GM19099 (cell line): ENCODE data around the gene TMEM175.

Source experiments
- POLR2A ChIP-seq: IDR thresholded peaks from 3 replicates; pipeline ENCODE4 v1.6.1; 2011; ENCODE audit warnings: low read depth; ENCODE audit not compliant: insufficient read length; ENCODE audit errors: extremely low read depth

TMEM175 gene

DNA sequence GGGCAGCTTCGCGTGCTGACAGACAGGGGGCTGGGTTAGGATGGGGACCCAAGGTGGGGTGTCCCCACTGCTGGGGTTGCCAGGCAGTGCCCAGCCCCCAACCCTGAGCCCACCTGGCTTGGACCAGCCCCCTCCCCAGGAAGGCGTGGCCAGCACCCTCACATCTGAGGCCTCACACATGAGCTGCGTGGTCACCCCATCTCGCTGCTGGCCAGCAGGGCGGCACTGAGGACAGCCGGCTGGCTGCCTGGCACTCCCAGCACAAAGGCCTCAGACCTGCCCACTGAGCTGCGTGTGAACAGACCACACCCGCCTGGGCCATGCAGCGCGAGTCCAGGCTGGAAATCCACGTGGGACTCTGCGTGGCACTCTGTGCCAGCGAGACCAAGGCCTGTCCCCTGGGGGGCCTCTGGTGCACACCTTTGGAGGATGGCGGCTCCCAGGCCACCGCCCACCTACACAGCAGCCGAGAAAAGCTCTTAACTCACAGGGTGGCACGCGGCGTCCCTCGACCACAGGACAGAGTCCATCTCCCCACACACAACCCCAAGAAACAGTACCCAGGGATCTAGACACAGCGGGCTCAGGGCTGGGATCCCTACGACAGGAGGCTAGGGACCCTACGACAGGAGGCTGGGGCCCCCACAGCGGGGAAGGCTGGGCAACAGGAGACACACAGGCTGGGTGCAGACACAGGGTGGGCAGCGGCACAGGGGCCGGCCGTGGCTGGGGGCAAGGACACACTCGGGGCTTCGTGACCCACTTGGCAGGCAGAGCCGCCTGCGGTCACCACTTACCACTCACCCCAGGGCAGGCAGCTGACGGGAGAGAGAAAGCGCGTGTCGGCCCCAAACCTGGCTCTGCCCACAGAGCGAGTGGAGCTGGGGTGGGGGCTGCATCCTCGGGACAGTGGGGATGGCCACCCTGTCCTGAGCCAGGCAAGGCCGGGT, 31.3 kb downstream of the TMEM175 start:
- TF ChIP-seq POLR2A, result no peak

DNA sequence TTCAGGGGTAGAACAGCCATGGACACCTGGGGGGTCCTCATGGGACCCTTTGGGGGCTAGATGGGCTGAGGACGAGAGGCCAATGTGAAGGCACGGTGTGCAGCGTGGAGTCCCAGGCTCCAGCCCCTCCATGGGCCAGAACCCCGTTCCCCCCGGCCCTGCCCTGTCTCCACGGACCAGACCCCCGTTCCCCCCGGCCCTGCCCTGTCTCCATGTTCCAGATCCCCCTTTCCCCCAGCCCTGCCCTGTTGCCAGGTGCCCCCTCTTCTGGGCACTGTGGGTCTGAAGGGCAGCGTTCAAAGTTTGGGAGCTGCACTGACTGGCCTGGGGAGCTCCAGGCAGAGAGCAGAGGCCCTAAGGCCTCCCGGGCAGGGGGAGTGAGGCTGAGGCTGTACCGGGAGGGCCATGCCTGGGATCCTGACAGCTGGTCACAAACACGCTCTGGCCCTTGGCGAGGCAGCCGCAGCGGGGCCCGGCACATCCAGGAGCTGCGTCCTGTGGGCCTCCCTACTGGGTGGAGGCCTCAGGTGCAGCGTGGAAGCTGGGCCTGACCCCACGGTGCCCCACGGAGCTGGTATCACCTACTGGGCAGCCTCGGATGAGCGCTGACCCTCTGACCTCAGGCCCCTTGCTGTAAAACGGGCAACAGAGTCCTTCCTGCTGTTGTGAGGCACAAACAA, 32.2 kb downstream of the TMEM175 start:
- no peak for TF ChIP-seq POLR2A

DNA sequence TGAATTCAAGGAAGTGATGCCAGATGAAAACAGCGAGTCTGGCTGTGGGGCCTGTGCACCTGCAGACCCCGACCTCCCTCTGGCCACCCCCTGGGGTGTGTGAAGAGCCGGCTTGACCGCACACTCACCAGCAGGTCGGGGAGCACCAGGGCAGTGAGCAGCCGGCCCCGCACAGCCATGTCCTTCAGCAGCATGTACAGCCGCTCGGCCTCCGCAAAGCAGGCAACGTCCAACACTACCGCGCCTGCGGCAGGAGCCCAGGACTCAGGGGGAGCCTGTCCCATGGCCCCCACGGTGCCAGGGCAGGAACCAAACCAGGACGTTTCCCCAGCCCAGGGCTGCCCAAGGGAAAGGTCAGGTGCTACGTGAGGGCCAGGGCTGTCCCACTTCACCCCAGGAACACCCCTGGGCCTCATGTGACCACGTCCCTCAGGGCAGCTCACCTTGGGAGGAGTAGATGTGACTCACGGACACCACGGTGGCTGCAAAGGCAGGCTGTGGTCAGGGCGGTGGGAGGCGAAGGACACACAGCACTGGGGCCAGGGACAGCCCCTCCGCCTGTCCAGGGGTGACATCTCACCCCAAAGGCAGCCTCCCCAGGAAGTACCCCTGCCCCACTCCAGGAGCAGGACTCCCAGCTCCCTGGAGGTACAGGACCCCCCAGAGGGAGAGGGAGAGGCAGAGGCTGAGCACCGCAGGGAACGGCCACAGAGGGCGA, 32.9 kb downstream of the TMEM175 start:
- no peak for TF ChIP-seq POLR2A

DNA sequence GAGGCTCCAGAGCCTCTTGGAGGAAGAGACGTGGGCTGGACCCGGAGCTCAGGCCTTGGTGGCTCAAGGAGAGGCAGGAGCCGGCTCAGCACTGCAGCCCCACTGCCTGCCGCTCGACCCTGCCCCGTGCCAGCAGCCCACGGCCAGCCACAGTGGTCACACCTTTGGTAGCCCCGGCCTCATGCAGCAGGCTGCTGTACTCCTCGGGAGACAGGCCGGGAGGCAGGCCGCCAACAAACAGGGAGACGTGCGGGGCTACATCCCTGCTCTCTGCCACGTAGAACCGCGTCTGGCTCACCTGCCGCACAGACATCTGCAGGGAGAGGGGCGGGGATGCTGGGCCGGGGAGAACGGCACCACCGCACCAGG, 33.5 kb downstream of the TMEM175 start:
- TF ChIP-seq POLR2A, result no peak

GRCh38 chr4:966266-967112, 34.2 kb downstream of the TMEM175 start:
- TF ChIP-seq POLR2A, result no peak

DNA sequence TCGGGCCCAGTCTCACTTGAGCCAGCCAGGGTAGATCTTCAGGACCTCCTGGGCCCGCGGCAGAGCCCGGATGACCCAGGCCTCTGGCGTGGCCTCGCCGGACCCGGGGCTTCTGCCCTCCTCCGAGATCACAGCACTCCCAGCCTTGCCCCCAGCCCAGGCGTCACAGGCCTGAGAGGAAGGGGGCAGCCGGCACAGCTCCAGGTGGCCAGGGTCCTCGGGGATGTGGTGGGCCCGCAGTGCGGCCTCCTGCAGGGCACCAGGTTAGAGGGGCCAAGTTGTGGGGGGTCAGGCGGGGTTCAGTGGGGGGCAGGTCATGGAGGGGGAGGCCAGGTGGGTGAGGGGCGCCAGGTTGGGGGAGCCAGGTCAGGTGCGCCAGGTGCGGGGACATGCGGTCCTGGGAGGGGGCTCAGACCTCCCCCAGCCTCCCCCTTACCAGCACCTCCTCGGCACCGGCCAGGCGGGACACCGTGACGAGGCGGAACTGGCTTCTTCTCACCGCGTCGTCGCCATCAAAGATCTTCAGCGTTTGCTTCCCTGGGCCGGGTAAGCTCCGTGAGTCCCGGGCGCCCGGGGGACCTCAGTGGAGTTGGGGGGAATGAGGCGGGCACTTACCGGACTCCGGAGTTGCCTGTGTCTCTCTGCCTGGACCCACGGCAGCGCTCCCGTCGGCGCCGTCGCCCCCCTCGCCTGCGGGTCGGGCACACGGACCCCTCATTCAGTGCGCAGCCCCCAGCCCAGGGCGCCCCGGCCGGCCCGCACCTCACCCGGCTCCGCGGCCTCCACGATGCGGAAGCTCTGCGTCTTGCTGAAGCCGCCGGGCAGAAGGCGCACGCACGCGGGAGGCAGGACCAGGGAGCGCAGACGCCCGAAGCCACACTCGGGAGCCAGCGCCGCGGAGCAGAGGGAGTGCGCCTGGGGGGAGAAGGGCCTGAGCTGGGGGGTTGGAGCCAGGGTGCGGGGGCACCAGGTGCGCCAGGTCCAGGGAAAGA, 35.1 kb downstream of the TMEM175 start:
- no peak for TF ChIP-seq POLR2A

GRCh38 chr4:968221-968620, 36.0 kb downstream of the TMEM175 start:
- no peak for TF ChIP-seq POLR2A

DNA sequence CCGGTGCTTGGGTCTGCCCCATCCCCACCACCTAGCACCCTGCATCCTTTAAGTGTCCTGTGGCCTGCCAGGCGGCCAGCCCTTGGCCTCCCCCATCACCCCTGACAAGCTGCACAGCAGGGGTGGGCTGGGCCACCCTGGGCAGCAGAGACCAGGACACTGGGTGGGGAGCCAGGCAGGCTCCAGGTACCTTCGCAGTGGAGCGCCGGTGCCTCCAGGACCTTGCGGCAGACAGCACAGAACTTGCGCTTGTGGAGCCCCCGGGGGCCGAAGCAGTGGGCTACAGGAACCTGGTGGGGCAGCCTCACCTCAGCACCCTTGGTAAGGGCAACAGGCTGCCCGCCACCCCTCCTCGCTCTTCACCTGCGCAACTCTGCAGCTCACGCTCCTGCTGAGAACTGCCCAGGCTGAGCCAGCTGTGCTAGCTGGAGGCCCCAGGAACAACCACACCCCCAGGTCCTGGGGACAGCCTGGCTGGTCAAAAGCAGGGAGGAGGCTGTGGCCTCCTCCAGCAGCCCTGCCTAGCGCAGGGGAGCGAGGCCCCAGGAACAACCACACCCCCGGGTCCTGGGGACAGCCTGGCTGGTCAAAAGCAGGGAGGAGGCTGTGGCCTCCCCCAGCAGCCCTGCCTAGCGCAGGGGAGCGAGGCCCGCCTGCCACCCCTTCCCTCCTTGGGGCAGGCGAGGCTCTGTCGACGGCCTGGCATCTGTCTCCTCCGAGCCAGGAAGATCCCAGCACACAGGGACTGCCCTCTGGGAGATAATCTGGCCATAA, 36.5 kb downstream of the TMEM175 start:
- TF ChIP-seq POLR2A, result no peak

GRCh38 chr4:970046-970745, 37.9 kb downstream of the TMEM175 start:
- TF ChIP-seq POLR2A, result no peak

DNA sequence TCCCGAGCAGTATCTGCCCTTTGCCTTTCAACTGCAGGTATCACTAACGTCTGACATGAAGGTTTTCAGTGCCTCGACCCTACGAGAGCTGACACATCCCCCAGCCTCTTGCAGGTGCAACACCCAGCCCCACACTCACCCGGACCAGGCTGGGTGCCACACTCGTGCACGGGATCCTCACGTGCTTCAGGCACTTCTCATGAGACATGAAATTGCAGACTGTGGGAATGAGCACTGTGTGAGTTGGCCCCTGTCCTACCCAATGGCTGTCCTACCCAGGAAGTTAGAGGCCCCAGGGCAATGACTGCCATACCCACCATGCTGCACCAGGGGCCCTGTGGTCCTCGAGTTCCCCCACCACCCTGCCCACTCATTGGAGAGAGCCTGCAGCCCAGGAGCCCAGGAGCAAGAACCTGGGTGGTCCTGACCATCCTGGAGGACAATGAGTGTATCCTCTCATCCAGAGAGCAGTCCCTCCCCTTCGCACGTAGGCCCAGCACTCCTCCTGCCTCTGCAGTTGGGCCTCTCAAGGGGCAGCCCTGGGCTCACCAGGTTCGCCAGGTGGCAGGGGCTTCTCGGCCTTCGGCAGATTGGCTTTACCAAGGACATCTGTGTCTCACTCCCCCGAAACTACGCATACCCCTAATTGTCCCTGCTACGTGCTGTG, 38.7 kb downstream of the TMEM175 start:
- no peak for TF ChIP-seq POLR2A

- TF ChIP-seq POLR2A, result no peak
Measured at GRCh38 chr4:971666-972500, 39.6 kb downstream of the TMEM175 start.
